DMS53 (cell line): Measurements from ENCODE around the gene RAMP3.

Source experiments
- DNase-seq: peaks from one replicate; lab custom pipeline; 2025; lab: John Stamatoyannopoulos, UW

Gene RAMP3

GRCh38 chr7:45179666-45180065 lies 22.1 kb downstream of the RAMP3 start:
- no peak for DNase-seq

- DNase-seq, result no peak
These were observed 22.7 kb downstream of the RAMP3 start for GRCh38 chr7:45180084-45180986.

GRCh38 chr7:45181286-45181960 lies 23.8 kb downstream of the RAMP3 start:
- no peak for DNase-seq

GRCh38 chr7:45181991-45182855 lies 24.6 kb downstream of the RAMP3 start:
- no peak for DNase-seq

GRCh38 chr7:45182856-45183710 lies 25.5 kb downstream of the RAMP3 start:
- DNase-seq, result no peak

GRCh38 chr7:45183711-45184210 lies 26.2 kb downstream of the RAMP3 start:
- DNase-seq, result no peak

- no peak for DNase-seq
These were observed 26.9 kb downstream of the RAMP3 start for GRCh38 chr7:45184326-45185027.

GRCh38 chr7:45185028-45185863 lies 27.7 kb downstream of the RAMP3 start:
- no peak for DNase-seq

GRCh38 chr7:45185864-45186250 lies 28.3 kb downstream of the RAMP3 start:
- no peak for DNase-seq

- no peak for DNase-seq
These were observed 28.7 kb downstream of the RAMP3 start for GRCh38 chr7:45186261-45186813.

GRCh38 chr7:45187089-45187945 lies 29.7 kb downstream of the RAMP3 start:
- peak; percentile 11 for DNase-seq

- DNase-seq, result no peak
These were observed 30.4 kb downstream of the RAMP3 start for GRCh38 chr7:45187946-45188411.

GRCh38 chr7:45188736-45189135 lies 31.1 kb downstream of the RAMP3 start:
- no peak for DNase-seq

- no peak for DNase-seq
These were observed 31.8 kb downstream of the RAMP3 start for GRCh38 chr7:45189151-45189970.

GRCh38 chr7:45190406-45191165 lies 33.0 kb downstream of the RAMP3 start:
- DNase-seq, result no peak

GRCh38 chr7:45191396-45191795 lies 33.8 kb downstream of the RAMP3 start:
- no peak for DNase-seq

- no peak for DNase-seq
These were observed 35.0 kb downstream of the RAMP3 start for GRCh38 chr7:45192621-45193041.
